ENCODE data around the gene LRRC25.
A peak's percentile ranks its signal among the peaks of the same experiment; 100 is the strongest.

Gene LRRC25

DNA sequence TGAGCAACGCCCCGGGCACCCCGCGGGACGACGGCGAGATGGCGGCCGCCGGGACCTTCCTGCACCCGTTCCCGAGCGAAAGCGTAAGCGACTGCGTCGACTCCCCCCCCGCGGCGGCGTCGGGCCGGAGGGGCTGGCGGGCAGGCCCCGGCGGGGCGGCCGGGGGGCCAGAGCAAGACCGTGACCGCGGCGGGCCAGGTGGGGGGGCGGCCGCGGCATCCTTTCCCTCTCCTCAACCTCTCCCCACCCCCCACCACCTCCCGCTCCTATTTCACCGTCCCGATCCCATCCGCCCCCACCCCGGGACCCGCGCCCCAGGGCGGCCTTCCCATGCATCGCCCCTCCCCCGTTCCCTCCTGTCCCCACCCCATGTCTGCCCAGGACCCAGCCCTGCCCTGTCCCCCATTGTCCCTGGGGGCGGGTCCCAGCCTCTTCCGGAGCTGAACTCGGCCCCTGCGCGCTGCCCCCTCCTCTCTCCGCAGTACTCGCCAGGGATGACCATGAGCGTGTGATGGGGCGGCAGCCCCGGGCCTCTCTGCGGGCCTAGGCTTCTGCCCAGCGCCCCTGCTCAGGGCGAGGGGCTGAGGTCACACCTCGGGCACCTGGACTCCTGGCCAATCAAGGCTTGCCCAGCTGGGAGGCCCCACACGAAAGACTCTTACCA lies 36.4 kb upstream of the LRRC25 start:
- Histone ChIP-seq H3K4me3 (ENCODE audit: low read length) (peak overlapping the region; percentile 46), H3K9me3 (ENCODE audit: control insufficient read depth, low read depth, low read length) (no peaks in the 10 kb centered on the region), H3K9ac (ENCODE audit: low read length) (no peak overlapping the region), H3K36me3 (ENCODE audit: control insufficient read depth, low read depth, low read length) (peaks cover 12% of the 10 kb centered on the region), H3K27ac (ENCODE audit: low read length) (no peak overlapping the region), H3K27me3 (ENCODE audit: control insufficient read depth, insufficient read depth, low read length) (no peaks in the 10 kb centered on the region), H3K4me1 (ENCODE audit: control insufficient read depth, low read depth, low read length) (peaks cover 18% of the 10 kb centered on the region)

GRCh38 chr19:18433015-18433691 lies 35.7 kb upstream of the LRRC25 start:
- peak overlapping the region; percentile 53 for H3K4me3 ChIP-seq (ENCODE audit: low read length)
- peaks cover 12% of the 10 kb centered on the region for H3K36me3 ChIP-seq (ENCODE audit: control insufficient read depth, low read depth, low read length)
- H3K9ac ChIP-seq (ENCODE audit: low read length), result peak overlapping the region; percentile 40
- no peaks in the 10 kb centered on the region for H3K27me3 ChIP-seq (ENCODE audit: control insufficient read depth, insufficient read depth, low read length)
- no peaks in the 10 kb centered on the region for H3K9me3 ChIP-seq (ENCODE audit: control insufficient read depth, low read depth, low read length)
- H3K27ac ChIP-seq (ENCODE audit: low read length), result no peak overlapping the region
- H3K4me1 ChIP-seq (ENCODE audit: control insufficient read depth, low read depth, low read length), result peaks cover 19% of the 10 kb centered on the region

- no peaks in the 10 kb centered on the region for H3K9me3 ChIP-seq (ENCODE audit: control insufficient read depth, low read depth, low read length)
- H3K9ac ChIP-seq (ENCODE audit: low read length), result peak overlapping the region; percentile 40
- no peak overlapping the region for H3K27ac ChIP-seq (ENCODE audit: low read length)
- peaks cover 12% of the 10 kb centered on the region for H3K36me3 ChIP-seq (ENCODE audit: control insufficient read depth, low read depth, low read length)
- H3K4me1 ChIP-seq (ENCODE audit: control insufficient read depth, low read depth, low read length), result peaks cover 19% of the 10 kb centered on the region
- no peaks in the 10 kb centered on the region for H3K27me3 ChIP-seq (ENCODE audit: control insufficient read depth, insufficient read depth, low read length)
- peak overlapping the region; percentile 53 for H3K4me3 ChIP-seq (ENCODE audit: low read length)
These were observed 35.0 kb upstream of the LRRC25 start for GRCh38 chr19:18432275-18433014.

DNA sequence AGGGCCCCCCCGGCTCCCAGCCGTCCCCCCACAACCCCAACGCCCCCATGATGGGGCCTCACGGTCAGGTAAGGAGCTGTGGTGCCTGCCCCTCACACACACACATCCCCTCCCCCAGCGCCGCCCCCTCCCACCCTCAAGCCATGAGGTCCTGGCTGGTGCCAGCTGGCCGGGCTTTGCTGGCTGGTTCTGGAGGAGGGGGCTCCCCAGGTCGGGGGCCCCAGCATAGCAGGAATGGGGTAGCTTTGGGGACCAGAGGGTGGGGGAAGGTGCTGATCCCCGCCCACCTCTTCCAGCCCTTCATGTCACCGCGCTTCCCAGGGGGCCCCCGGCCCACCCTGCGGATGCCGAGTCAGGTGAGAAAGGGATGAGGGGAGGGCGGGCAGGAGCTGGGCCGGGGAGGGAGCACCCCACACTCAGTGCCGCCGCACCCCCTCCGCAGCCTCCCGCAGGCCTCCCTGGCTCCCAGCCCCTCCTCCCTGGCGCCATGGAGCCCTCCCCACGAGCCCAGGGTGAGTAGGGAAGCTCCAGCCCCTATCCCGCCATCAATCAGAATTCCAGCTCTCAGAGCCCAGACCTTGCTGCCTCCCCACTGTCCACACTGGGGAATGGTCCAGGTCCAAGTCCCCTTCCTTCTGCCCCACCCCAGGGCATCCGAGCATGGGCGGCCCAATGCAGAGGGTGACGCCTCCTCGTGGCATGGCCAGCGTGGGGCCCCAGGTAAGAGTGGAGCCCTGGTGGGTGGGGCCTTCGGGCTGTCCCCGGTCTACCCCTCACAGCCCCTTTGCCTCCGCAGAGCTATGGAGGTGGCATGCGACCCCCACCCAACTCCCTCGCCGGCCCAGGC lies 34.2 kb upstream of the LRRC25 start:
- Histone ChIP-seq H3K4me3 (ENCODE audit: low read length) (no peak overlapping the region), H3K27me3 (ENCODE audit: control insufficient read depth, insufficient read depth, low read length) (no peaks in the 10 kb centered on the region), H3K27ac (ENCODE audit: low read length) (no peak overlapping the region), H3K9ac (ENCODE audit: low read length) (no peak overlapping the region), H3K9me3 (ENCODE audit: control insufficient read depth, low read depth, low read length) (no peaks in the 10 kb centered on the region), H3K36me3 (ENCODE audit: control insufficient read depth, low read depth, low read length) (peaks cover 12% of the 10 kb centered on the region), H3K4me1 (ENCODE audit: control insufficient read depth, low read depth, low read length) (peaks cover 19% of the 10 kb centered on the region)

- Histone ChIP-seq H3K27ac (ENCODE audit: low read length) (no peak overlapping the region), H3K27me3 (ENCODE audit: control insufficient read depth, insufficient read depth, low read length) (no peaks in the 10 kb centered on the region), H3K36me3 (ENCODE audit: control insufficient read depth, low read depth, low read length) (peaks cover 9% of the 10 kb centered on the region), H3K4me1 (ENCODE audit: control insufficient read depth, low read depth, low read length) (peaks cover 19% of the 10 kb centered on the region), H3K9me3 (ENCODE audit: control insufficient read depth, low read depth, low read length) (no peaks in the 10 kb centered on the region), H3K9ac (ENCODE audit: low read length) (no peak overlapping the region), H3K4me3 (ENCODE audit: low read length) (no peak overlapping the region)
These were observed 33.2 kb upstream of the LRRC25 start for GRCh38 chr19:18430417-18431144.

DNA sequence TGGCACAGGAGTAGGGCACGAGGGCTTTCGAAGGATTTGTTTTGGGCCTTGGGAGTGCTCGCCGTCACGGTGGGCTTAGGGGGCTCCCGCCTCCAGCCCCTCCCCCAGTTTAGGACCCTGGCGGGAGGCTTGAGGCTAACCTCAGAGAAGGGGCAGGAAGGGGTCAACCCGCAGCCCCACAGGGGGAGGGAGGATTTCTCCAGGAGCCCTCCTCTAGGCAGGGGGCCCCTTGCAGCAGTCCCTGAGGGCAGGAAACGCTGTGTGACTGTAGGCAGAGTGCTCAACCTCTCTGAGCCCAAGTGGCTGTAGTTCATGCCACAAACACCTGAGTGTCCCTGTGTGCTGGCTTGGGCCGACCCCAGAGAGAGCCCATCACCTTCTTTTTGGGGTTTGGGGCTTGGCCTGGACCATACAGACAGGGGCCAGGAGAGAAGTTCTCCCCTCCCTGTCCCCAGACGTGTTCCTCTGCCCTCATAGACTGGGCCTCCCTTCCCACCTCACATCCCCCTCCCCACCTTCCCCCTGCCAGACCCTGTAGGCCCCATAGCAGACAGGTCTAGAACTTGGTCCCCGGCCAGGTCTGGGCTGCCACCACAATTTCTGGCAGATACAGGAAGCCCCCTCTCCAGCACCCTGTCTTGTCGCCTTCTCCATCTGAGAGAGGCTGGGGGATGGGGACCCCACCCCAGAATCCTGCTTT lies 32.4 kb upstream of the LRRC25 start:
- H3K4me1 ChIP-seq (ENCODE audit: control insufficient read depth, low read depth, low read length), result peaks cover 19% of the 10 kb centered on the region
- no peaks in the 10 kb centered on the region for H3K27me3 ChIP-seq (ENCODE audit: control insufficient read depth, insufficient read depth, low read length)
- no peak overlapping the region for H3K27ac ChIP-seq (ENCODE audit: low read length)
- H3K9me3 ChIP-seq (ENCODE audit: control insufficient read depth, low read depth, low read length), result no peaks in the 10 kb centered on the region
- H3K36me3 ChIP-seq (ENCODE audit: control insufficient read depth, low read depth, low read length), result peaks cover 2% of the 10 kb centered on the region
- H3K4me3 ChIP-seq (ENCODE audit: low read length), result peak overlapping the region; percentile 64
- H3K9ac ChIP-seq (ENCODE audit: low read length), result peak overlapping the region; percentile 32

- no peaks in the 10 kb centered on the region for H3K27me3 ChIP-seq (ENCODE audit: control insufficient read depth, insufficient read depth, low read length)
- H3K4me1 ChIP-seq (ENCODE audit: control insufficient read depth, low read depth, low read length), result peaks cover 18% of the 10 kb centered on the region
- H3K9ac ChIP-seq (ENCODE audit: low read length), result peak overlapping the region; percentile 32
- peak overlapping the region; percentile 64 for H3K4me3 ChIP-seq (ENCODE audit: low read length)
- no peaks in the 10 kb centered on the region for H3K36me3 ChIP-seq (ENCODE audit: control insufficient read depth, low read depth, low read length)
- H3K9me3 ChIP-seq (ENCODE audit: control insufficient read depth, low read depth, low read length), result no peaks in the 10 kb centered on the region
- no peak overlapping the region for H3K27ac ChIP-seq (ENCODE audit: low read length)
These were observed 31.6 kb upstream of the LRRC25 start for GRCh38 chr19:18428787-18429674.

GRCh38 chr19:18428173-18428786 lies 30.9 kb upstream of the LRRC25 start:
- Histone ChIP-seq H3K4me1 (ENCODE audit: control insufficient read depth, low read depth, low read length) (peaks cover 21% of the 10 kb centered on the region), H3K36me3 (ENCODE audit: control insufficient read depth, low read depth, low read length) (no peaks in the 10 kb centered on the region), H3K4me3 (ENCODE audit: low read length) (peak overlapping the region; percentile 64), H3K27me3 (ENCODE audit: control insufficient read depth, insufficient read depth, low read length) (no peaks in the 10 kb centered on the region), H3K9ac (ENCODE audit: low read length) (no peak overlapping the region), H3K9me3 (ENCODE audit: control insufficient read depth, low read depth, low read length) (no peaks in the 10 kb centered on the region), H3K27ac (ENCODE audit: low read length) (no peak overlapping the region)

DNA sequence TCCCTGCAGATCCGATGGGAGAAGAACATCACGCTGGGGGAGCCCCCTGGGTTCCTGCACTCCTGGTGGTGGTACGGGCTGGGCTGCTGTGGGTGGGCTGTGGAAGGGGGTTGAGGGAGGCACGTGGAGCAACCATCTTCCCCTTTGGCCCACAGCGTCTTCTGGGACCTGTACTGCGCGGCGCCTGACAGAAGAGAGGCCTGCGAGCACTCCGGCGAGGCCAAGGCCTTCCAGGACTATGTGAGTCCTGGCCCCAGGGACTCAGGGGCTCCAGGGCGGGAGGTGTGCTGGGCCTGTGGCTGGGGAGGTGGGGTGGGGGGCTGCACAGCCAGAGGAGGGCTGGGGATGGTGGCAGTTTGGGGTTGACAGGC lies 30.3 kb upstream of the LRRC25 start:
- H3K4me1 ChIP-seq (ENCODE audit: control insufficient read depth, low read depth, low read length), result peaks cover 21% of the 10 kb centered on the region
- no peak overlapping the region for H3K9ac ChIP-seq (ENCODE audit: low read length)
- H3K4me3 ChIP-seq (ENCODE audit: low read length), result no peak overlapping the region
- H3K9me3 ChIP-seq (ENCODE audit: control insufficient read depth, low read depth, low read length), result no peaks in the 10 kb centered on the region
- no peaks in the 10 kb centered on the region for H3K36me3 ChIP-seq (ENCODE audit: control insufficient read depth, low read depth, low read length)
- H3K27ac ChIP-seq (ENCODE audit: low read length), result no peak overlapping the region
- H3K27me3 ChIP-seq (ENCODE audit: control insufficient read depth, insufficient read depth, low read length), result no peaks in the 10 kb centered on the region
